Measurements from ENCODE around the gene TMEM185B. TPM values are rescaled to one million over a fixed set of nuclear protein-coding genes. Genes with fewer than 3 reads are reported as not detected.

The TMEM185B gene
- total RNA-seq, 2 experiments from 2014 or later: 17.7 to 19.0 TPM

DNA sequence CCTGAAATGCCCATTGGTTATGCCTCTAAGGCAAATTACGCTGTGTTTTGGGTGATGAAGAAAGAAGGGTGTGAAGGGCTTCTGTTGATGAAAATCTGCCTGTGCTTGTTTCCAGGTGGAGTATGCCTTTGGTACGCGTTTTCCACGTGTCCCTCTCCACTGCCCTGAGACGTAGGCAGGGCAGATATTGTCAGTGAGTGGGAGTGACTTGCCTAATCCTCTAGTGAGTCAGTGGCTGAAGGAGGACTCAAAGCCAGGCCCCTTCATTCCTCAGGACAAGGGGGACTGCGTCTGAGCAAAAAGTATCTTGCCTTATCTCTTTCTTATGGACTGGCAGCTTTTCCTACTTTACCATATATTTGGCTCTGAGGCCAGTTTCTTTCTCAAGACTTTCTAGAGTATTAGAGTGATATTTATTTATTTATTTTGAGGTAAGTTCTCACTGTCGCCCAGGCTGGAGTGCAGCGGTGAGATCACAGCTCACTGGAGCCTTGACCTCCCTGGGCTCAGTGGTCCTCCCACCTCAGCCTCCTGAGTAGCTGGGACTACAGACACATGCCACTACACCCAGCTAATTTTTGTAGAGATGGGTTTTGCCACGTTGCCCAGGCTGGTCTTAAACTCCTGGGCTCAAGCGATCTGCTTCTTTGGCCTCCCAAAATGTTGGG is 39.7 kb upstream of the TMEM185B start:
- peaks cover 14% of the 10 kb centered on the region for H3K4me1 ChIP-seq (ENCODE audit: insufficient read depth, low read length)
- peaks cover 19% of the 10 kb centered on the region for H3K4me1 Mint-ChIP-seq (ENCODE audit: low read depth)

DNA sequence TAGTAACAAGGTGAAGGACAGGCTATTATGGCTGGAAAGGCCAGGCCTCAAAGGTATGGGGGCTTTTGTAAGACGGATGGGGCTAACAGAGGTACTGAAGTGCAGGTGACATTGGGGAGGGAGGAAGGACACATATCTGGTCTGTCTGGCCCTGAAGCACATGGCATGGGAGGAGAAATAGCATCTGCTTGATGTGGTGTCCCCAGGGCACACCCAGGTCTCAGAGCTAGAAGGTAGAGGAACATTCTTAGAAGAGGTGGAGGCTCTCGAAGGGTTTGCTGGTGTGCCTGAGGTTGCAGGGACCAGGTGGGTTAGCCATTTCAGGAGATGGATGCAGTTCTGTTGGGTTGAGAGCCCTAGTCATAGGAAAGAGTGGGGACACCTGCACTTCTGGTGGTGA is 39.0 kb upstream of the TMEM185B start:
- intact Hi-C loops (cut with DNase I, micrococcal nuclease): no loop called here
- CTCF ChIA-PET: no interaction called here
- Histone ChIP-seq H3K36me3 (ENCODE audit: insufficient read depth, low read length) (no peaks in the 10 kb centered on the region), H3K9me3 (ENCODE audit: control insufficient read depth in 1 of 2, insufficient read depth in 1 of 2, low read length in 2 of 2) (peaks cover 6 to 10% of the 10 kb centered on the region in 2 experiments), H3K27ac (ENCODE audit: low read depth in 1 of 2, low read length in 2 of 2) (no peak overlapping the region), H3K4me1 (ENCODE audit: insufficient read depth, low read length) (peaks cover 14% of the 10 kb centered on the region), H3K4me3 (ENCODE audit: low read length) (no peak overlapping the region), H3K27me3 (ENCODE audit: control insufficient read depth in 1 of 2, insufficient read depth in 2 of 2, low read length in 2 of 2) (no peaks in the 10 kb centered on the region)
- POLR2A ChIA-PET: no interaction called here
- peaks cover 27% of the 10 kb centered on the region for H3K4me1 Mint-ChIP-seq (ENCODE audit: low read depth)
- TF ChIP-seq, protein P1, sequence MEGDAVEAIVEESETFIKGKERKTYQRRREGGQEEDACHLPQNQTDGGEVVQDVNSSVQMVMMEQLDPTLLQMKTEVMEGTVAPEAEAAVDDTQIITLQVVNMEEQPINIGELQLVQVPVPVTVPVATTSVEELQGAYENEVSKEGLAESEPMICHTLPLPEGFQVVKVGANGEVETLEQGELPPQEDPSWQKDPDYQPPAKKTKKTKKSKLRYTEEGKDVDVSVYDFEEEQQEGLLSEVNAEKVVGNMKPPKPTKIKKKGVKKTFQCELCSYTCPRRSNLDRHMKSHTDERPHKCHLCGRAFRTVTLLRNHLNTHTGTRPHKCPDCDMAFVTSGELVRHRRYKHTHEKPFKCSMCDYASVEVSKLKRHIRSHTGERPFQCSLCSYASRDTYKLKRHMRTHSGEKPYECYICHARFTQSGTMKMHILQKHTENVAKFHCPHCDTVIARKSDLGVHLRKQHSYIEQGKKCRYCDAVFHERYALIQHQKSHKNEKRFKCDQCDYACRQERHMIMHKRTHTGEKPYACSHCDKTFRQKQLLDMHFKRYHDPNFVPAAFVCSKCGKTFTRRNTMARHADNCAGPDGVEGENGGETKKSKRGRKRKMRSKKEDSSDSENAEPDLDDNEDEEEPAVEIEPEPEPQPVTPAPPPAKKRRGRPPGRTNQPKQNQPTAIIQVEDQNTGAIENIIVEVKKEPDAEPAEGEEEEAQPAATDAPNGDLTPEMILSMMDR (IDR thresholded peaks at IDR 0.05): no peak
- peaks cover 5% of the 10 kb centered on the region for H3K36me3 Mint-ChIP-seq (ENCODE audit: low read depth)
- H3K4me3 Mint-ChIP-seq: no peak overlapping the region
- no peaks in the 10 kb centered on the region for H3K27me3 Mint-ChIP-seq
- ATAC-seq (ENCODE audit: poor library complexity) (no peak), DNase-seq (no peak)
- H3K9me3 Mint-ChIP-seq: no peaks in the 10 kb centered on the region
- no peak overlapping the region for H3K27ac Mint-ChIP-seq

More for the DNA sequence above, 39.7 kb upstream of the TMEM185B start:
- DNase-seq (no peak), ATAC-seq (ENCODE audit: poor library complexity) (no peak)
- Histone ChIP-seq H3K27ac (ENCODE audit: low read depth in 1 of 2, low read length in 2 of 2) (no peak overlapping the region), H3K9me3 (ENCODE audit: control insufficient read depth in 1 of 2, insufficient read depth in 1 of 2, low read length in 2 of 2) (peaks cover 6 to 10% of the 10 kb centered on the region in 2 experiments), H3K36me3 (ENCODE audit: insufficient read depth, low read length) (no peaks in the 10 kb centered on the region), H3K4me3 (ENCODE audit: low read length) (no peak overlapping the region), H3K27me3 (ENCODE audit: control insufficient read depth in 1 of 2, insufficient read depth in 2 of 2, low read length in 2 of 2) (no peaks in the 10 kb centered on the region)
- POLR2A ChIA-PET: no interaction called here
- H3K9me3 Mint-ChIP-seq: no peaks in the 10 kb centered on the region
- H3K27ac Mint-ChIP-seq: no peak overlapping the region
- intact Hi-C loops (cut with DNase I, micrococcal nuclease): no loop called here
- CTCF ChIA-PET: no interaction called here
- no peaks in the 10 kb centered on the region for H3K27me3 Mint-ChIP-seq
- peaks cover 5% of the 10 kb centered on the region for H3K36me3 Mint-ChIP-seq (ENCODE audit: low read depth)
- no peak overlapping the region for H3K4me3 Mint-ChIP-seq
- TF ChIP-seq, protein P1 (IDR thresholded peaks at IDR 0.05): no peak

DNA sequence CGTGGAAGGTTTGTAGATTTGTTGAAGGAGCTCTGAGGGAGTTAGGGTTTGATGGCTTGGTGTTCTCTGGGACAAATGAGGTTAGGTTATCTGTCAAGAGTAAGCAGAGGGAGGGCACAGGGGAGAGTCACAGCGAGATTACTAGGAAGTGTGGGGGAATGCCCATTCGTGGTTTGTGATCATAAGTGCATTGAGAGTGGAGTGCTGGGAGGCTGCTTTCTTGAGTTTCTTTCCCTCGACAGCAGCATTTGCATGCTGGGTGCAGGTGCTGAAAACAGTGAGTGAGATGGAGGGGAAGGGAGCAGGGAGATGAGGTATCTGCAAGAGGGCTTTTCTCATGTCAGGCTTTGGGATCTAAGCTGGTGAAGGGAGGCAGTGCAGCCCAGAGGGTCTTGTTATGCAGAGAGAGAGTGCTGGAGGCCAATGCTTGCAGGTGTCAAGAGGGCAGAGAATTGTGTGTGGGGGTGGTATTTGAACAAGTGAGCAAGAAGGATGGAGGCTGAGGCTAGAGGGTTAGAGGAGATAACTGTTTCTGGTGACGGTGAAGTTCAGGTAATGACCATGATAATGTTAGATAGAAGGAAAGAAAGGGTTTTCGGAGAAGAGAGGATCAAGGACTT is 38.3 kb upstream of the TMEM185B start:
- Histone ChIP-seq H3K36me3 (ENCODE audit: insufficient read depth, low read length) (no peaks in the 10 kb centered on the region), H3K4me3 (ENCODE audit: low read length) (no peak overlapping the region), H3K27ac (ENCODE audit: low read depth in 1 of 2, low read length in 2 of 2) (no peak overlapping the region), H3K9me3 (ENCODE audit: control insufficient read depth in 1 of 2, insufficient read depth in 1 of 2, low read length in 2 of 2) (peaks cover 6 to 10% of the 10 kb centered on the region in 2 experiments), H3K4me1 (ENCODE audit: insufficient read depth, low read length) (peaks cover 14% of the 10 kb centered on the region), H3K27me3 (ENCODE audit: control insufficient read depth in 1 of 2, insufficient read depth in 2 of 2, low read length in 2 of 2) (no peaks in the 10 kb centered on the region)
- Mint-ChIP-seq H3K4me1 (ENCODE audit: low read depth) (peaks cover 32% of the 10 kb centered on the region), H3K9me3 (no peaks in the 10 kb centered on the region), H3K36me3 (ENCODE audit: low read depth) (peaks cover 5% of the 10 kb centered on the region), H3K27ac (no peak overlapping the region), H3K4me3 (no peak overlapping the region), H3K27me3 (no peaks in the 10 kb centered on the region)
- TF ChIP-seq, protein P1 (IDR thresholded peaks at IDR 0.05): no peak
- no peak for ATAC-seq (ENCODE audit: poor library complexity)
- ChIA-PET CTCF (no interaction called here), POLR2A (no interaction called here)
- DNase-seq: no peak
- intact Hi-C loops (cut with DNase I, micrococcal nuclease): no loop called here
